ENCODE measurements around the gene PIERCE2. TPM values are rescaled to one million over a fixed set of nuclear protein-coding genes. Genes with fewer than 3 reads are reported as not detected.
"Not testable (repeated sequence)": the region's sequence is repeated elsewhere in the genome, so short reads cannot be mapped to it uniquely, and the experiment has no call there.

Gene PIERCE2
- total and polyA plus RNA-seq, 4 donors = 3.9 to 8.6 (median 5.6) TPM

DNA sequence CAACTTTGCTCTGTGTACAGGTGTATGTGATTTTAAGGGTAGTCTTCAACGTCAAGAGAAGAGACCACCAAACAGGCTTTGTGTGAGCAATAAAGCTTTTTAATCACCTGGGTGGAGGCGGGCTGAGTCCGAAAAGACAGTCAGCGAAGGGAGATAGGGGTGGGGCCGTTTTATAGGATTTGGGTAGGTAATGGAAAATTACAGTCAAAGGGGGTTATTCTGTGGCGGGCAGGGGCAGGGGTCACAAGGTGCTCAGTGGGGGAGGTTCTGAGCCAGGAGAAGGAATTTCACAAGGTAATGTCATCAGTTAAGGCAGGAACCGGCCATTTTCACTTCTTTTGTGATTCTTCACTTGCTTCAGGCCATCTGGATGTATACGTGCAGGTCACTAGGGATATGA, 9.4 kb downstream of the PIERCE2 start:
- H3K27ac ChIP-seq (ENCODE audit: low read depth, low read length); H3K4me3 ChIP-seq (ENCODE audit: low read depth, low read length); DNase-seq (ENCODE audit: low read depth in 4 of 6, low spot score in 6 of 6); H3K27me3 ChIP-seq (ENCODE audit: control insufficient read depth, insufficient read depth, low read length); H3K36me3 ChIP-seq (ENCODE audit: control insufficient read depth, insufficient read depth, low read length); H3K4me1 ChIP-seq (ENCODE audit: control insufficient read depth, insufficient read depth, low read length); H3K9me3 ChIP-seq (ENCODE audit: control insufficient read depth, insufficient read depth, low read length): not testable (repeated sequence)
- 85% methylated on average over 7 of the region's 8 CpGs for WGBS (ENCODE audit: insufficient coverage)

DNA sequence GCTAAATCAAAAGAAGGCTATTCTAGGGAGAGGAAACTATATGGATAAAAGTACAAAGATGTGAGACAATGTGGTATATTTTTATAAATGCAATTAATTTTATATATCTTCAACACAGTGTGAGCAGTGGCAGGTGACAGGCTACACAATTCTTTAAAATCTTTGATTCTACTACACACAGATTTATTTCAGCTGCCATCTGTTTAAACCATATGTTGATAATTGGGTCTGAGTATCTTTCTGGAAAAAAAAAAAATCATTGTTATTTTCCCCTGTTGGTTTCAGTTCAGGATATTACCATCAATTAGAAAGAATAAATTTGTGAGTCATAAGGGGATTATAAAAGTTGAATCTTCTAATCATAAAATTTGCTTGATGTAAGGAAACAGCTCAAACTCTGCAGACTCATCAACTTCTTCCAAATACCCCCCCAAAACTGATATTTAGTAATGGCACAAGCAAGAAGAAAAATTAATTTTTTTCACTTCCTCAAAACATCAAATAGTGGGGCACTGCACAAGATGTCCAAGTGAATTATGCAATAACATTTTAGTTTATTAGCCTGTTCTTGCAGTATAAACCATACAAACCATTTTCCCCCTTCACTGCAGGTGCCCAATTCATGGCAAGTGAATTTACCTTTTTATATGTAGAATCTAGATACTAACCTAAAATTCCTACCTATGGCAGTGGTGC, 12.0 kb downstream of the PIERCE2 start:
- peak in 2 of 6 donors; percentile 43 to 49 for DNase-seq (ENCODE audit: low read depth in 4 of 6, low spot score in 6 of 6)
- Histone ChIP-seq H3K27ac (ENCODE audit: low read depth, low read length) (no peak overlapping the region), H3K36me3 (ENCODE audit: control insufficient read depth, insufficient read depth, low read length) (peaks cover 4% of the 10 kb centered on the region), H3K27me3 (ENCODE audit: control insufficient read depth, insufficient read depth, low read length) (no peaks in the 10 kb centered on the region), H3K9me3 (ENCODE audit: control insufficient read depth, insufficient read depth, low read length) (no peaks in the 10 kb centered on the region), H3K4me3 (ENCODE audit: low read depth, low read length) (no peak overlapping the region), H3K4me1 (ENCODE audit: control insufficient read depth, insufficient read depth, low read length) (no peaks in the 10 kb centered on the region)

DNA sequence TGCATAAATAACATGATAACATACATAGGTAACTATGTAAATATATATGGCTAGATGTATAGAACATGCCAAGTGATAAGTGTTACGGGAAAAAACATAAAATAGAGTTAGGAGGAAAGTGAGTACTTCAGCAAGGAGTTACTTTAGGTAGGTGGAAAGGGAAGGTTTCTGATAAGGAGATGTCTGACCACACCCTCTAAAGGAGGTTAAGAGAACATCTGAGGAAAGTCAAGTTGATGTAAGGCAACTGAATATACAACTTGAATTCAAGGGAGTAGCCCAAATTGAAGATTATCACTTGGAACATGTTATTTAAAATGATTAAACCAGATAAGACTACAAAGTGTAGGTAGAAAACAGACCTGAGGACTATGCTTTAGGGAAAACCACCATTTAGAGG, 13.8 kb downstream of the PIERCE2 start:
- DNase-seq (ENCODE audit: low read depth in 4 of 6, low spot score in 6 of 6) = no peak
- H3K27me3 ChIP-seq (ENCODE audit: control insufficient read depth, insufficient read depth, low read length) = no peaks in the 10 kb centered on the region
- H3K36me3 ChIP-seq (ENCODE audit: control insufficient read depth, insufficient read depth, low read length) = peaks cover 4% of the 10 kb centered on the region
- no peaks in the 10 kb centered on the region for H3K9me3 ChIP-seq (ENCODE audit: control insufficient read depth, insufficient read depth, low read length)
- H3K27ac ChIP-seq (ENCODE audit: low read depth, low read length) = no peak overlapping the region
- no peaks in the 10 kb centered on the region for H3K4me1 ChIP-seq (ENCODE audit: control insufficient read depth, insufficient read depth, low read length)
- no peak overlapping the region for H3K4me3 ChIP-seq (ENCODE audit: low read depth, low read length)
- WGBS (ENCODE audit: insufficient coverage) = 0% methylated on average over 1 of the region's 1 CpG

DNA sequence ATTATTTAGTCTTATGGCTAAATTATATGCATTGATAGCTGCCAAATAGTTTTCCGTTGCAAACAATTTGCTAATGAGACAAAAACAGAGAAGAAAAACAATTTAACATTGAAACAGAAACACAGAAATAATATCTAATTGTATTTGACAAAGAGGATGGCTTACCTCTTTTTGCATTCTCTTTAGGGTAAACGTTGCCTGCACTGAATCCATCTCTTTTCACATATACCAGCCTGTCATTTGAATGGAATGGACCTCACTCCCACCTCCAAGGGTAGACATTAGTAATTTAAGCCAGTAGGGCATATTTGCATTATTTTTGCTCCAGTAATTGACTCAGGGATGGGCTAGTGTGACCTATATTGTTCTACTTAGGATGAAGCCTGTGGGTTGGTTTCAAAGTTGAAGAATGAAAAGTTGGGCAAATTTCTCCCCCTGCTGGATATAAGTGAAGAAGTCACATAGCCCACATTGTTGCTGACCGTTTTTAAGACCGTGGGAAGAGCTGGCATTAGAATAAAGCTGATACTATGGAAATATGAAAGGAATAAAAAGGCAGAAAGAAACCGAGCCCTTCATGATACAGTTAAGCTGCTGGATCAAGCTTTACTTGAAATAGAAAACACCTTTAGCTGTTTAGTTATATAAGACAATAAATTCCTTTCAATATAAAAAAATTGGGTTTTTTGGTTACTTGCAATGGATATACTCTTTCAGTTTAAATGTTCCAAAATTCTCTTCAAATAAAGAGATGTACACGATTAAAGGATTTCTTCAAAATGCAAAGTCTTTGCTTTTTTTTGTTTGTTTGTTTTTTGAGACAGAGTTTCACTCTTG, 26.9 kb downstream of the PIERCE2 start:
- H3K9me3 ChIP-seq (ENCODE audit: control insufficient read depth, insufficient read depth, low read length) = no peaks in the 10 kb centered on the region
- H3K27me3 ChIP-seq (ENCODE audit: control insufficient read depth, insufficient read depth, low read length) = no peaks in the 10 kb centered on the region
- H3K4me1 ChIP-seq (ENCODE audit: control insufficient read depth, insufficient read depth, low read length) = no peaks in the 10 kb centered on the region
- peak in 3 of 6 donors; percentile 25 to 68 (median 56) for DNase-seq (ENCODE audit: low read depth in 4 of 6, low spot score in 6 of 6)
- 60% methylated on average over 1 of the region's 6 CpGs for WGBS (ENCODE audit: insufficient coverage)
- no peak overlapping the region for H3K27ac ChIP-seq (ENCODE audit: low read depth, low read length)
- H3K36me3 ChIP-seq (ENCODE audit: control insufficient read depth, insufficient read depth, low read length) = peaks cover 11% of the 10 kb centered on the region
- H3K4me3 ChIP-seq (ENCODE audit: low read depth, low read length) = no peak overlapping the region

DNA sequence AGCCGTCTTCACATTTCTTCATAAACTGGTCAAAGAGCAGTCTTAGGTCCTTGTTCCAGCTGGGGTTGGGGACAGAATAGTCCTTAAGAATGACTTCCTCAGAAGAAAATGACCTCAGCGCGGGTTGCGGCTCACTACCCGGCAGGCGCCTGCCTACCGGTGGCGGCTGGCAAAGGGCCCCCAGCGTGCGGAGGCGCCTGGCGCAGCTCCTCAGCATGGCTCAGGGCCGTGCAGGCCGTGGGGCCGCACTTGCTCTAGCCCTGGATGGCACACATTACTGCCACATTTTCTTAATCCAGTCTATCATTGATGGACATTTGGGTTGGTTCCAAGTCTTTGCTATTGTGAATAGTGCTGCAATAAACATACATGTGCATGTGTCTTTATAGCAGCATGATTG, 34.8 kb downstream of the PIERCE2 start:
- H3K4me1 ChIP-seq (ENCODE audit: control insufficient read depth, insufficient read depth, low read length); H3K9me3 ChIP-seq (ENCODE audit: control insufficient read depth, insufficient read depth, low read length); H3K4me3 ChIP-seq (ENCODE audit: low read depth, low read length); H3K27me3 ChIP-seq (ENCODE audit: control insufficient read depth, insufficient read depth, low read length); H3K27ac ChIP-seq (ENCODE audit: low read depth, low read length); DNase-seq (ENCODE audit: low read depth in 4 of 6, low spot score in 6 of 6): not testable (repeated sequence)
- H3K36me3 ChIP-seq (ENCODE audit: control insufficient read depth, insufficient read depth, low read length) = peaks cover 22% of the 10 kb centered on the region
- 94% methylated on average over 8 of the region's 15 CpGs for WGBS (ENCODE audit: insufficient coverage)

DNA sequence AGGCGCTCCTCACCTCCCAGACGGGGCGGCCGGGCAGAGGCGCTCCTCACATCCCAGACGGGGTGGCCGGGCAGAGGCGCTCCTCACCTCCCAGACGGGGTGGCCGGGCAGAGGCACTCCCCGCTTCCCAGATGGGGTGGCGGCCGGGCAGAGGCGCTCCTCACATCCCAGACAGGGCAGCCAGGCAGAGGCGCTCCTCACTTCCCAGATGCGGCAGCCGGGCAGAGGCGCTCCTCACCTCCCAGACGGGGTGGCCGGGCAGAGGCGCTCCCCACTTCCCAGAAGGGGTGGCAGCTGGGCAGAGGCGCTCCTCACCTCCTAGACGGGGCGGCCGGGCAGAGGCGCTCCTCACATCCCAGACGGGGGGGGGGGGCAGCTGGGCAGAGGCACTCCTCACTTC, 37.6 kb downstream of the PIERCE2 start:
- H3K36me3 ChIP-seq (ENCODE audit: control insufficient read depth, insufficient read depth, low read length) = peaks cover 25% of the 10 kb centered on the region
- H3K4me1 ChIP-seq (ENCODE audit: control insufficient read depth, insufficient read depth, low read length); DNase-seq (ENCODE audit: low read depth in 4 of 6, low spot score in 6 of 6); H3K9me3 ChIP-seq (ENCODE audit: control insufficient read depth, insufficient read depth, low read length); H3K27me3 ChIP-seq (ENCODE audit: control insufficient read depth, insufficient read depth, low read length); H3K4me3 ChIP-seq (ENCODE audit: low read depth, low read length); H3K27ac ChIP-seq (ENCODE audit: low read depth, low read length): not testable (repeated sequence)
- WGBS (ENCODE audit: insufficient coverage) = 93% methylated on average over 18 of the region's 27 CpGs

DNA sequence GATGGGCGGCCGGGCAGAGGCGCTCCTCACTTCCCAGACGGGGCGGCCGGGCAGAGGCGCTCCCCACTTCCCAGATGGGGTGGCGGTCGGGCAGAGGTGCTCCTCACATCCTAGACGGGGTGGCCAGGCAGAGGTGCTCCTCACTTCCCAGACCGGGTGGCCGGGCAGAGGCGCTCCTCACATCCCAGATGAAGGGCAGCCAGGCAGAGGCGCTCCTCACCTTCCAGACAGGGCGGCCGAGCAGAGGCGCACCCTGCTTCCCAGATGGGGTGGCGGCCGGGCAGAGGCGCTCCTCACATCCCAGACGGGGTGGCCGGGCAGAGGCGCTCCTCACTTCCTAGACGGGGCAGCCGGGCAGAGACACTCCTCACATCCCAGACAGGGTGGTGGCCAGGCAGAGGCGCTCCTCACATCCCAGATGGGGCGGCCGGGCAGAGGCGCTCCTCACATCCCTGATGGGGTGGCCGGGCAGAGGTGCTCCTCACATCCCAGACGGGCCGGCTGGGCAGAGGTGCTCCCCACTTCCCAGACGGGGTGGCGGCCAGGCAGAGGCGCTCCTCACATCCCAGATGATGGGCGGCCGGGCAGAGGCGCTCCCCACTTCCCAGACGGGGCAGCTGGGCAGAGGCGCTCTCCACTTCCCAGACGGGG, 38.2 kb downstream of the PIERCE2 start:
- DNase-seq (ENCODE audit: low read depth in 4 of 6, low spot score in 6 of 6); H3K4me1 ChIP-seq (ENCODE audit: control insufficient read depth, insufficient read depth, low read length); H3K27ac ChIP-seq (ENCODE audit: low read depth, low read length); H3K9me3 ChIP-seq (ENCODE audit: control insufficient read depth, insufficient read depth, low read length); H3K4me3 ChIP-seq (ENCODE audit: low read depth, low read length); H3K27me3 ChIP-seq (ENCODE audit: control insufficient read depth, insufficient read depth, low read length): not testable (repeated sequence)
- H3K36me3 ChIP-seq (ENCODE audit: control insufficient read depth, insufficient read depth, low read length) = peaks cover 25% of the 10 kb centered on the region
- WGBS (ENCODE audit: insufficient coverage) = 98% methylated on average over 33 of the region's 41 CpGs

DNA sequence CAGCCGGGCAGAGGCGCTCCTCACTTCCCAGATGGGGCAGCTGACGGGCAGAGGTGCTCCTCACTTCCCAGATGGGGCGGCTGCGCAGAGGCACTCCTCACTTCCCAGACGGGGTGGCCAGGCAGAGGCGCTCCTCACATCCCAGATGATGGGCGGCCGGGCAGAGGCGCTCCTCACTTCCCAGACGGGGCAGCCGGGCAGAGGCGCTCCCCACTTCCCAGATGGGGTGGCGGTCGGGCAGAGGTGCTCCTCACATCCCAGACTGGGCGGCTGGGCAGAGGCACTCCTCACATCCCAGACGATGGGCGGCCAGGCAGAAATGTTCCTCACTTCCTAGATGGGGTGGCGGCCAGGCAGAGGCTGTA, 38.7 kb downstream of the PIERCE2 start:
- not testable (repeated sequence) for H3K9me3 ChIP-seq (ENCODE audit: control insufficient read depth, insufficient read depth, low read length); H3K27ac ChIP-seq (ENCODE audit: low read depth, low read length); DNase-seq (ENCODE audit: low read depth in 4 of 6, low spot score in 6 of 6); H3K4me1 ChIP-seq (ENCODE audit: control insufficient read depth, insufficient read depth, low read length); H3K27me3 ChIP-seq (ENCODE audit: control insufficient read depth, insufficient read depth, low read length); H3K4me3 ChIP-seq (ENCODE audit: low read depth, low read length)
- peaks cover 25% of the 10 kb centered on the region for H3K36me3 ChIP-seq (ENCODE audit: control insufficient read depth, insufficient read depth, low read length)
- WGBS (ENCODE audit: insufficient coverage) = 98% methylated on average over 13 of the region's 19 CpGs

DNA sequence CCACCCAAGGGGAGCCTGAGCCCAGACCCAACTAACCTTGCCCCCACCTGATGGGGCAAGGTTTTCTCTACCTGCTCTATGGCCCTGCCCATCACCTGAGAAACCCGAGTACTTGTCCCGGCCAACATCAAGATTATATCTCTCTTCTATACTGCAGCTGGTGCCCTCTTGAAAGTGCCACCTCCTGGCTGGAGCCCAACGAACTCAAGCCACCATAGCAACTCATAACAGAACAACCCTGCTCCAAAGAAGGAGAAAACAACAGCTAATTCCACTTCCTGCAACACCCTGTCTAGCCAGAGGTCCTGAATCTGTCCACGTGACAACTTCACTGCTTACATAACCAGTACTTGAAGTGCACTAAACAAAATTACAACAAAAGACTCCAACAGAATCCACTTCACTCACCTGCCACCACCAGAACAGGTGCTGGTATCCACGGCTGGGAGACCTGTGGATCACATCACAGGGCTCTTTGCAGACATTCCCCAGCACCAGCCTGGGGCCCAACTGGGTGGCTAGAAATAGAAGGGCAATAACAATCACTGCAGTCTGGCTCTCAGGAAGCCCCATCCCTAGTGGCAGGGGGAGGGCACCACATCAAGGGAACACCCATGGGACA, 49.2 kb downstream of the PIERCE2 start:
- no peak overlapping the region for H3K27ac ChIP-seq (ENCODE audit: low read depth, low read length)
- H3K36me3 ChIP-seq (ENCODE audit: control insufficient read depth, insufficient read depth, low read length) = peaks cover 2% of the 10 kb centered on the region
- H3K9me3 ChIP-seq (ENCODE audit: control insufficient read depth, insufficient read depth, low read length) = peaks cover 2% of the 10 kb centered on the region
- DNase-seq (ENCODE audit: low read depth in 4 of 6, low spot score in 6 of 6) = no peak
- WGBS (ENCODE audit: insufficient coverage) = 98% methylated on average over 5 of the region's 5 CpGs
- no peaks in the 10 kb centered on the region for H3K27me3 ChIP-seq (ENCODE audit: control insufficient read depth, insufficient read depth, low read length)
- peaks cover 7% of the 10 kb centered on the region for H3K4me1 ChIP-seq (ENCODE audit: control insufficient read depth, insufficient read depth, low read length)
- no peak overlapping the region for H3K4me3 ChIP-seq (ENCODE audit: low read depth, low read length)

All from spinal cord (tissue), 10 donors.